ENCODE measurements around the gene KRT79.

- TF ChIP-seq CTCF (IDR thresholded peaks at IDR 0.05) (no peak), POLR2A (IDR thresholded peaks at IDR 0.05) (no peak)
Measured at GRCh38 chr12:52796839-52797528, 37.1 kb downstream of the KRT79 start.

Data from heart left ventricle (tissue), 13 donors.